Endothelial cell of umbilical vein (primary cell): ENCODE data around the gene CCR5.

Experiments
- EZH2 ChIP-seq: IDR thresholded peaks from 2 replicates; pipeline ENCODE4 v1.6.1; 2012; ENCODE audit warnings: borderline replicate concordance, low read depth, mild to moderate bottlenecking, moderate library complexity, low read length, inconsistent platforms; ENCODE audit not compliant: severe bottlenecking
- GATA2 ChIP-seq: IDR thresholded peaks from 2 replicates; pipeline ENCODE4 v1.7.0; 2011; ENCODE audit warnings: low read depth, mild to moderate bottlenecking, moderate library complexity, mixed read lengths, low read length; ENCODE audit not compliant: insufficient read length, insufficient read depth
- JUN ChIP-seq: IDR thresholded peaks from 2 replicates; pipeline ENCODE4 v1.6.1; 2011; ENCODE audit warnings: borderline replicate concordance, low read depth; ENCODE audit not compliant: insufficient read length, insufficient read depth
- POLR2A ChIP-seq: IDR thresholded peaks from 2 replicates; pipeline ENCODE4 v1.6.1; 2012; ENCODE audit warnings: low read depth, mild to moderate bottlenecking, control low read depth, low read length
- POLR2AphosphoS5 ChIP-seq: IDR thresholded peaks from 2 replicates; pipeline ENCODE4 v1.6.1; 2012; ENCODE audit warnings: low read depth, mild to moderate bottlenecking, control low read depth, low read length, moderate library complexity; ENCODE audit not compliant: insufficient read depth
- TF ChIP-seq, protein P1 (sequence below), 2 donors: IDR thresholded peaks; 1 replicate in 1 of 2; 2 replicates in 1 of 2; pipeline ENCODE4 v1.5.1; 2011; ENCODE audit warnings: low read length in 2 of 2, mild to moderate bottlenecking in 2 of 2, moderate library complexity in 2 of 2, control low read depth in 1 of 2, inconsistent platforms in 1 of 2, low read depth in 1 of 2; ENCODE audit not compliant: insufficient read depth in 1 of 2; ENCODE audit errors: extremely low read depth in 1 of 2

DNA sequence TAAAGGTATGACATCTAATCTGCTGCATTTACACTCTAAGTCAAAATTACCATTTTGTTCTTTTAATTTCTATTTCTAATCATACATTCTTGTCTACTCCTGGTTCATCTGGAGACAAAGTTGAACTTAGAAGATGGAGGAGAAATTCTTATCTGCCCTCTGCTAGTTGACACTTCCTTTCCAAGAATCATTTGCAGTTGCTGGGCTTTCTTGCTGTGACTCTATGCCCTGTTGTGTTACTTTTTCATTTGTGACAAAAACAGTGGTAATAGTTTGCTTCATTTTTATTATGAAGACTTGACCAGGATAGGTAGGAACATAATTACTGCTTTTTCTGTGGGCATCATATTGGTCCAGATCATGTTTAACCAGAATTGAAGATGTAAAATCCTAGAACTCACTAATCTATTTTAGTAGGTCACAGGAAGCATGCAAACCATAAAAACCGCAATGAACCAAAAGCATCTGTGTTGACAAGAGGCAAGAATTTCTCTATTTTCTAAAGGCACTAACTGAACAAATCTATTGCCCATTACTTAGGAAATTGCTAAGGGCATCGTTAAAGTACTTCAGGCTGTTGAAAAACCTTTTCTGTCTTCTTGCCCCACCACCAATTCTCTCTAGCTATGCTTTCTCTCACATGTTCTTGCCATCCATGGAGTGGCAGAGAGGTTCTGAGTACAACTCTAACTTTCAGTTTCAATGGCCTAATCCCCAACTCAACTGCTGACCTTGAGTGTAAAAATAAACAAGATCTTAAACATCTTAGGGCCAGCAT, 21.1 kb upstream of the CCR5 start:
- TF ChIP-seq, protein P1, sequence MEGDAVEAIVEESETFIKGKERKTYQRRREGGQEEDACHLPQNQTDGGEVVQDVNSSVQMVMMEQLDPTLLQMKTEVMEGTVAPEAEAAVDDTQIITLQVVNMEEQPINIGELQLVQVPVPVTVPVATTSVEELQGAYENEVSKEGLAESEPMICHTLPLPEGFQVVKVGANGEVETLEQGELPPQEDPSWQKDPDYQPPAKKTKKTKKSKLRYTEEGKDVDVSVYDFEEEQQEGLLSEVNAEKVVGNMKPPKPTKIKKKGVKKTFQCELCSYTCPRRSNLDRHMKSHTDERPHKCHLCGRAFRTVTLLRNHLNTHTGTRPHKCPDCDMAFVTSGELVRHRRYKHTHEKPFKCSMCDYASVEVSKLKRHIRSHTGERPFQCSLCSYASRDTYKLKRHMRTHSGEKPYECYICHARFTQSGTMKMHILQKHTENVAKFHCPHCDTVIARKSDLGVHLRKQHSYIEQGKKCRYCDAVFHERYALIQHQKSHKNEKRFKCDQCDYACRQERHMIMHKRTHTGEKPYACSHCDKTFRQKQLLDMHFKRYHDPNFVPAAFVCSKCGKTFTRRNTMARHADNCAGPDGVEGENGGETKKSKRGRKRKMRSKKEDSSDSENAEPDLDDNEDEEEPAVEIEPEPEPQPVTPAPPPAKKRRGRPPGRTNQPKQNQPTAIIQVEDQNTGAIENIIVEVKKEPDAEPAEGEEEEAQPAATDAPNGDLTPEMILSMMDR (IDR thresholded peaks at IDR 0.05; ENCODE audit: extremely low read depth in 1 of 2, insufficient read depth in 1 of 2, low read depth in 1 of 2, low read length in 2 of 2), result no peak
- no peak for TF ChIP-seq POLR2A
- TF ChIP-seq POLR2AphosphoS5, result no peak
- no peak for TF ChIP-seq JUN
- TF ChIP-seq EZH2, result no peak
- TF ChIP-seq GATA2, result no peak
